GM19193 (cell line): Measurements from ENCODE around the gene KMT5B.

ENCODE experiments used
- POLR2A ChIP-seq: IDR thresholded peaks from 4 replicates; pipeline ENCODE4 v1.6.1; 2011; ENCODE audit not compliant: insufficient read depth, insufficient read length; ENCODE audit errors: extremely low read depth

Gene KMT5B

GRCh38 chr11:68127714-68128681, 85.1 kb downstream of the KMT5B start:
- TF ChIP-seq POLR2A: no peak

GRCh38 chr11:68125164-68125563, 87.9 kb downstream of the KMT5B start:
- no peak for TF ChIP-seq POLR2A

- no peak for TF ChIP-seq POLR2A
Measured at GRCh38 chr11:68122936-68123539, 90.1 kb downstream of the KMT5B start.

DNA sequence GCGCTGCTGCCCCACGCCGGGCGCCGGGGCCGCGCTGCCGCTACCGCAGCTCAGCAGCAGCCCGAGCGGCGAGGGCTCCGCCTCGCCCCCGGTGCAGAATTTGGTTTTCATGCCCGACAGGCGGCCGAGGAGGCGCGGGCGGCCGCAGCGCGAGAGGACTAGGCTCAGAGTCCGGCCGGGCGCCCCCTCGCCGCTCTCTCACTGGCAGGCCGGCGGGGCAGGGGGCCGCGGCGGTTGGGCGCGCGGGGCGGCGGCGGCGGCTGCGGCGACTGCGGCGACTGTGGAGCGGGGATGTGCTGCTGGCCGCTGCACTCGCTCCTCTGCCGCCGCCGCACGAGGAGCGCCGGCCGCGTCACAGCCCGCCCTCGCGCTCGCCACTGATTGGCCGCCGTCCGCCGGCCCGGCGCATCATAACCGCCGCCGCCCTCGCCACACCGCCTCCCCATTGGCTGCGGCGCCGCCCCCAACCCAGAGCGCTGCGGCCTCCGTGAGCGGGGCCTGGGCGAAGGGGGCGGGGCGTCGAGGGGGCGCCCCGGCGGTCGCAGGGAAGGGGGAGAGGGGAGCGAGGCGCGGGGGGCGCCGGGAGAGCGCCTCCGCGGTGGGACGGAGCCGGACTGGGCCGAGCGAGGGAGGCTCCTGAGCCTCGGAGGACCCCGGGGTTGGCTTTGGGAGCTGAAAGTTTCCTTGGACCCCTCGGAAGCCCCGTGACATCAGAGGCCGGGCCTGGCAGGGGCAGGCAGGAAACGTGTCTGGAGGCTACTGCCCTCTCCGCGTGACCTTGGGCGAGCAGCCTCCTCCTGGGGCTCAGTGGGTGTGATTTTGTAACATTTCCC, 91.8 kb downstream of the KMT5B start, which contains the start of gene CHKA:
CHKA (minus strand) TSS at position 322 of the 833 bp plus-strand sequence; CDS start at position 111, 211 bp downstream.
- TF ChIP-seq POLR2A: peak; percentile 68

- no peak for TF ChIP-seq POLR2A
Measured at GRCh38 chr11:68120273-68121066, 92.6 kb downstream of the KMT5B start.

DNA sequence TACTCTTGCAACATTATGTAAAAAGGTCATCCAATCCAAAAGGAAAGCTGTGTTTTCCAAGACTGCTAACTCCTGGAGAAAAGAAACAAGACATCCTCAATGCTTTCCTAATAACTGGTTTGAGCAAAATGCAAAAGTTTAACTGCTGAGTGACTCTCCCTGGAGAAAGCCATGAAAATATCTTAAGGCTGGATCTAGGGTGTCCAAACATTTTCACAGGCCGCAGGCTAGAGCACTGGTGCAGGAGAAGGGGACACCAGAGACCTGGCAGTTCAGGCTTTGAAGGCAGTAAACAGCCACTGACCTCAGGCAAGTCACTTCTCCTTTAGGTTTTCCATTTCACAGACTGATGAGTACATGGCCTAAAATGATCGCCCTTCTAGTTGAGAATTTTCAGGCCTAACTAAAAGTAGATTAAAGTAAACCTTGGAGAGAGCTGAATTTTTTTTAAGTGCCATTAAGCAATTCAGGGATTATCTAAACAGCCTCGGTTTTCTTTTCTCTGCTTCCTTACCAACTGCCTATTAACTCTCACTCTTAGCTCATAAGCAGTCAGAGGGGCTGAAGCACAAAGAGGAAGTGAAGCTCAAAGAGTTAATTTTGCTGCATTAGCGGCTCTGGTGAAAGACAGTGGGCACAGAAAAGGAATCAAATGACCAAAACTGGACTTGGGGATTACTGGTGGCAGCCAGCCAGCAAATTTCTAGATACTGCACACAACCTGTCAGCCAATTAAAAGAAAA, 94.2 kb downstream of the KMT5B start:
- TF ChIP-seq POLR2A: no peak

DNA sequence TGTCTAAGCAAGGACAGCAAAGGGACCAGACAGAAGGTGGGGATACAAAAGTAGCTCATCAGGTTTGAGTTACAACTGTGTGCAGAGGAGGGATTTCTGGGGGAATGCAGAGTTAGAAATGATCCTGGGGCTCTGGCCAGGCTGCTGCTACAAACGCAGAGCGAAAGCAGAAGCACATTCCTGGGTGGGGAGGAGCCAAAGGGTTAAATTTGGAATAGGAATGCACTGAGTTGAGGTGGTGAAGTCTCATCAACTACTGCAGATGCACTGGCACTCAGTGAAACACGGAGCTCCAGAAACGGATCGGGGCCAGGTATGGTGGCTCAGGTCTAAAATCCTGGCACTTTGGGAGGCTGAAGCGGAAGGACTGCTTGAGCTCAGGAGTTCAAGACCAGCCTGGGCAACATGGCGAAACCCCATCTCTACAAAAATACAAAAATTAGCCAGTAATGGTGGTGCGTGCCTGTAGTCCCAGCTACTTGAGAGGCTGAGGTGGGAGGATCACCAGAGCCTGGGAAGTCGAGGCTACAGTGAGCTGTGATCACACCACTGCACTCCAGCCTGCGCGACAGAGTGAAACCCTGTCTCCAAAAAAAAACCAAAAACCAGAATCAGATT, 95.1 kb downstream of the KMT5B start:
- no peak for TF ChIP-seq POLR2A

- TF ChIP-seq POLR2A: no peak
Measured at GRCh38 chr11:68116974-68117373, 96.1 kb downstream of the KMT5B start.

- TF ChIP-seq POLR2A: no peak
Measured at GRCh38 chr11:68116126-68116525, 97.0 kb downstream of the KMT5B start.

- no peak for TF ChIP-seq POLR2A
Measured at GRCh38 chr11:68115285-68115684, 97.8 kb downstream of the KMT5B start.

DNA sequence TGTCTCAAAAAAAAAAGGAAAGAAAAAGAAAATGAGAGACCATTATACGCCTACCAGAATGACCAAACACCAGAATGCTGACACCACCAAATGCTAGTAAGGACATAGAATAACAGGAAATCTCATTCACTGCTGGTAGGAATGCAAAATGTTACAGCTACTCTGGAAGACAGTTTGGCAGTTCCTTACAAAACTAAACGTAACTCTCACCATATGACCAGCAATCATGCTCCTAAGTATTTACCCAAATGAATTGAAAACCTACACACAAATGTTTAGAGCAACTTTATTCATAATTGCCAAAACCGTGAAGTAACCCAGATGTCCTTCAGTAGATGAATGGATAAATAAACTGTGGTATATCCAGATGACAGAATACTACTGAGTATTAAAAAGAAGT, 99.1 kb downstream of the KMT5B start:
- TF ChIP-seq POLR2A: no peak

DNA sequence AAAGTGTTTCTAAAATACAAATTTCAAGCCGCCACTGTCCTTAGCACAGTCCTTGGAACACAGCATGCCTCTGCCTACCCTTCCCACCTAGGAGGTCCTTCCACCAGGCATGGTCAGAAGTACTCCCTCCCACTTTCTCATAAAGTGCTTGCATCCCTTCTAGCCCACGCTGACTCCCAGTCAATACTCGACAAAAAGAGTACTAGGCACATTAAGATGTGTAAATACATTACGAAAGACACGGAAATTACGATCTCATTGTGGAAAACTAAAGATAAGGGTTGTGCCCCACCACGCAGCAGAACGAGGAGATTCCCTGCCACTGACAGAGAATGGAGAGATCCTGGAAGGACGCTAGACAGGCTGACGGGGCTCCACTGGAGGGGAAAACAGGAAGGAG, 105.4 kb downstream of the KMT5B start:
- TF ChIP-seq POLR2A: no peak
